NCI-H748 (cell line): ENCODE data around the gene TMPRSS2.
"Not testable (repeated sequence)": the region's sequence is repeated elsewhere in the genome, so short reads cannot be mapped to it uniquely, and the experiment has no call there.

Source experiments
- DNase-seq: peaks from one replicate; lab custom pipeline; 2025; ENCODE audit not compliant: unreplicated experiment; lab: John Stamatoyannopoulos, UW

The TMPRSS2 gene

DNA sequence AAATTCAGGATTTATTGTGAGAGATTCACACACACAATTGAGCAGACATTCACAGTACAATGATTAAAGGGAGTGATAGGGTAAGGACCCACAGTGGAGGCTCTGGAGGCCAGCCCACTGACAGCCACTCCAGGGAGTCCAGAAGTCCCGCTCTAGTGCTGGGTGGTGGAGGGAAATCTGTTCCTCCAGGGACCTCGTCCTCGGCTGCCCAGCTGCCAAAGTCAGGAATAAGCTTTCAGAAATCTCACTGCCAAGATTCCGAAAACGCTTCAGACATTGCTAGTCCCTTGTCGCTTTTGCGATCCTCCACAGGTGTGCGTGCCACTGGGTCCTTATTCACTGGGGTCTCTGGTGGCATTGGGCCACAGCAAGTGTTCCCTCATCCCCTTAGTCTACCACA lies 79.6 kb downstream of the TMPRSS2 start:
- no peak for DNase-seq

DNA sequence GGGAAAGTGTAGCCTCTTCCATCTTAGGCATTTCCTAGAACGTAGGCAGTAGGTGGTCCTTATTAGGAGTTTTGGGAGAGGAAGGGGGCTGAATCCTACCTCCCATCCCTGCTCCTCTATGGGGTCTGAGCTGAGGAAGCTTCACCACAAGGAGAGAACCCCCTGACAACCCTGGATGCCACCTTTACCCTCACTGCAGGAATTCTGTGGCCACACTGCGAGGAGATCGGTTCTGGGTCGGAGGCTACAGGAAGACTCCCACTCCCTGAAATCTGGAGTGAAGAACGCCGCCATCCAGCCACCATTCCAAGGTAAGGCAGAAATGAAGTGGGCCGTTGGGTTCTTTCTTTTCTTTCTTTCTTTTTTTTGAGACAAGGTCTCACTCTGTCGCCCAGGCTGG lies 80.4 kb downstream of the TMPRSS2 start:
- DNase-seq, result no peak

DNA sequence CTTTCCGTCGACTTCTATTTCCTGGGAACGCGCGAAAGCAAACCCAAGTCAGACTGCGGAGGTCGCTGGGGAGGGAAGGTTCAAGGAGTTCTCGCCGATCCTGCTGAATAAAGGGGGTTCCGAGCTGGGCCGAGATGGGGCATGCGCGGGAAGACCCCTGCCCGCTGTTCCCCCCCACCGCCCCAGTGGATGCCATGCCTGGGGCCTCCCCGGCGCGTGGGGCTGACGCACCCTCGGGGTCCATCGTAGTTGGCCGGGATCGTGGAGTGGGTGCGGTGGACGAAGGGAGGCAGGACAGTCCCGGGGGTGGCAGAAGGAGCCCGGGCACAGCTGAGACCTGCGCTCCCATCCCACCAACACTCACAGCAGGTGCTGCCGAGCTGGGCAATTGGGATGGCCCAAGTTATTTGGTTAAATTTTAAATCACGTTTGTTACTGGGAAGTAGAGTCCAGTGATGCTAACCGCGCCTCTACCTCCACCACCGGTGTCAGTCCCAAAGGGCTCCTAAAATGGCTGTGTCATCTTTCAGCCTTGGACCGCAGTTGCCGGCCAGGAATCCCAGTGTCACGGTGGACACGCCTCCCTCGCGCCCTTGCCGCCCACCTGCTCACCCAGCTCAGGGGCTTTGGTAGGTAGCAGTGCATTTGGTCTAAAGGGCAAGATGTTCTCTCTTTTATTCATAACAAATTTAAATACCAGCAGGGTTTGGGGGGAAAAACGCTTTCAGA lies 81.1 kb downstream of the TMPRSS2 start:
- no peak for DNase-seq

DNA sequence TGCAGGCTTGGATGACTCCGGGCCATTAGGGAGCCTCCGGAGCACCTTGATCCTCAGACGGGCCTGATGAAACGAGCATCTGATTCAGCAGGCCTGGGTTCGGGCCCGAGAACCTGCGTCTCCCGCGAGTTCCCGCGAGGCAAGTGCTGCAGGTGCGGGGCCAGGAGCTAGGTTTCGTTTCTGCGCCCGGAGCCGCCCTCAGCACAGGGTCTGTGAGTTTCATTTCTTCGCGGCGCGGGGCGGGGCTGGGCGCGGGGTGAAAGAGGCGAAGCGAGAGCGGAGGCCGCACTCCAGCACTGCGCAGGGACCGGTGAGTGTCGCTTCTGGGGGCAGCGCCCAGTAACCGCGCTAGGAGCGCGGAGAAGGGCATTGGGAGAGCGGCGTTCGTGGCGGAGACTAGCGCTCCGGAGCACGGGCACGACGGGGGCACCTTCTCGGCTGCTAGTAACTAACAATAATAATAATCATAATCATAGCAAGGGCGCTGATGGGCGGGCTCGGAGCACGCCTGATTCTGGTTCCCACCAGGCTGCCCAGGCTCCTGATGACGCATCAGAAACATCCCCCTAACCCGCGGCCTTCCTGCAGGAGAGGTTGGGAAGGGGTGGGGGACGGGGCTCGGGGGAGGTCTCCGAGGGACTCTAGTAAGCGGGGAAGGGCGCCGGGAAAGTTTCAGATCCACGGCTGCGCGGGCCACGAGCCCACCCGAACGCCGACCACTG lies 81.8 kb downstream of the TMPRSS2 start, which contains the start of gene MX1:
Gene MX1 (plus strand): TSS at position 286 of the 722 bp plus-strand sequence. CDS start 5,832 bp downstream, outside the sequence.
- DNase-seq, result no peak

DNA sequence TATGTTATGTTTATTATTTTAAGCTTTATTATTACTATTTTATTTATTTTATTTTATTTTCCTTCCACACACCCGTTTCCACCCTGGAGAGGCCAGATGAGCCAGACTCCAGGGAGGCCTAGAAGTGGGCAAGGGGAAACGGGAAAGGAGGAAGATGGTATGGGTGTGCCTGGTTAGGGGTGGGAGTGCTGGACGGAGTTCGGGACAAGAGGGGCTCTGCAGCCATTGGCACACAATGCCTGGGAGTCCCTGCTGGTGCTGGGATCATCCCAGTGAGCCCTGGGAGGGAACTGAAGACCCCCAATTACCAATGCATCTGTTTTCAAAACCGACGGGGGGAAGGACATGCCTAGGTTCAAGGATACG lies 82.4 kb downstream of the TMPRSS2 start:
- no peak for DNase-seq

DNA sequence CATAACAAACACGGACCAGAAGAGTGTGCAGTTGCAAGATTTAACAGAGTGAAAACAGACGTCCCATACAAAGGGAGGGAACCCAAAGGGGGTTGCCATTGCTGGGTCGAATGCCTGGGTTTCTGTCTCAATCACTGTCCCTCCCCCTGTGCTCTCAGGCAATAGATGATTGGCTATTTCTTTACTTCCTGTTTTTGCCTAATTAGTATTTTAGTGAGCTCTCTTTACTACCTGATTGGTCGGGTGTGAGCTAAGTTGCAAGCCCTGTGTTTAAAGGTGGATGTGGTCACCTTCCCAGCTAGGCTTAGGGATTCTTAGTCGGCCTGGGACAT lies 84.7 kb downstream of the TMPRSS2 start:
- not testable (repeated sequence) for DNase-seq

DNA sequence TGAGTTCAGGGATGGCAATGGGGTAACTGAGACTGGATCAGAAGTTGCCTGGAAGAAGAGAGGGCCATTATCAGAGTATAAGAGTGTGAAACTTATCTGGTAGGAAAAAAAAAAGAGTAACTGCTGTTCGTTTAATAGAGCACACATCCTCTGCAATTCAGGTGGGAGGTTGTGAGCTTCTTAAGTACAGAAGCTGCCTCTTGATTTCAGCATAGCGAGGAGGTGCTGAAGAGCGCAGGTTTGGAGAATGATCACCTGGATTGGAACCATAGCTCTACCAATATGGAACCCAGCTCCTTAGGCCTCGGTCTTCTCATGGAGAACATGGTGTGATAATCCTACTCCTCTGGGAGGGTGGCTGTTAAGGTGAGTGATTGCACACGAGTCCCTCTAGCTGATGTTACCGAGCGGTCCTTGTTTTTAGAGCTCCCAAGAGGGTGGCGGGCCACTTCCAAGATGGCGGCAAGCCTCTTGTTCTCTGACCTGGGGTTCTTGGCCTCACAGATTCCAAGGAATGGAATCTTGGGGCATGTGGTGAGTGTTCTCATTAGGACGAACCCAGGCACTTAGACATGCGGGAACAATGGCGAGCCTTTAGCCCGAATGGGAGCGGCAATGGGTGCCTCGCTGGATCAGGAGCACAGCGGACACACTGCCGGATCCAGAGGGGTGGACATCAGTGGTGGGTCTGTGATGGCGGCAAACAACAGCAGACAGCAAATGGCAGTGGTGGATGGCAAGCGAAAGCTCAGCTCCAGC lies 85.2 kb downstream of the TMPRSS2 start:
- no peak for DNase-seq

DNA sequence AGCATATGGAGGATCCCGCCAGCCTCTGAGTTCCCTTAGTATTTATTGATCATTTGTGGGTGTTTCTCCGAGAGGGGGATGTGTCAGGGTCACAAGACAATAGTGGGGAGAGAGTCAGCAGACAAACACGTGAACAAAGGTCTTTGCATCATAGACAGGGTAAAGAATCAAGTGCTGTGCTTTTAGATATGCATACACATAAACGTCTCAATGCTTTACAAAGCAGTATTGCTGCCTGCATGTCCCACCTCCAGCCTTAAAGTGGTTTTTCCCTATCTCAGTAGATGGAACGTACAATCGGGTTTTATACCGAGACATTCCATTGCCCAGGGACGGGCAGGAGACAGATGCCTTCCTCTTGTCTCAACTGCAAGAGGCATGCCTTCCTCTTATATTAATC lies 87.0 kb downstream of the TMPRSS2 start:
- DNase-seq, result not testable (repeated sequence)

DNA sequence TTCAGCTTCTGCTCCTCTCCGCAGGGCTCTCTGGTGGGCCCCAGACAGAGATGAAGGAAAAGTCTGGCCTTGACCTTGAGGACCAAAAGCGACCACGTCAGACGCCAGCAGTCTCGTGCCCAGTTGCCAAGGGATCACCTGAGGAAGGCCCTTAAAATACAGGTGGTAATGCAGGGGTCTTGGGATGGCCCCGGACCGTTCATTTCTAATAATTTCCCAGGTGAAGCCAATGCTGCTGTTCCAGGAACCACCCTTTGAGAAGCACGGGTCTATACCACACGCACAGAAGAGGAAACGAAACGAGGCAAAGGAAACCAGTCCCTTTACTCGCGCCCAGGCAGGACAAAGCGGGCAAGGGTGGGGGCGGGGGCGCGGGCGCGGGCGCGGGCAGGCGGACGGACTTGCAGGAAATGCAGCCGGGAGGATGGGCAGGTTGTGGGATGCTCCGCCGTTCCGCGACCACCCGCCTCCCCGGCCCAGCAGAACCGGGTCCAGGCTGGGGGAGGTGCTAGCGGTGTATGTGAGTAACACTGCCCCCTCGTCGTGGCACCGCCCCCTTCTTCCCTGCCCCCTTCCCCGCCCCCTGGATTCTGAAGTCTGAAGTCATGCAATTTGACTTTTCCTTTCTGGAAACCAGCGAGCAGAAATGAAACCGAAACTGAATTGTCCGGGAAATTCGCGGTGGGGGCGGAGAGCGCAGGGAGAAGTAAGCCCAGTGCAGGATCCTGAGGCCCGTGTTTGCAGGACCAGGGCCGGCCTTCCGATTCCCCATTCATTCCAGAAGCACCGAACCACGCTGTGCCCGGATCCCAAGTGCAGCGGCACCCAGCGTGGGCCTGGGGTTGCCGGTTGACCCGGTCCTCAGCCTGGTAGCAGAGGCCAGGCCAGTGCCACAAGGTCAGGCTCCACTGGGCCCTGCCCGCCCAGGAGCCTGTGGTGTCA lies 87.8 kb downstream of the TMPRSS2 start:
- peak; percentile 69 for DNase-seq

DNA sequence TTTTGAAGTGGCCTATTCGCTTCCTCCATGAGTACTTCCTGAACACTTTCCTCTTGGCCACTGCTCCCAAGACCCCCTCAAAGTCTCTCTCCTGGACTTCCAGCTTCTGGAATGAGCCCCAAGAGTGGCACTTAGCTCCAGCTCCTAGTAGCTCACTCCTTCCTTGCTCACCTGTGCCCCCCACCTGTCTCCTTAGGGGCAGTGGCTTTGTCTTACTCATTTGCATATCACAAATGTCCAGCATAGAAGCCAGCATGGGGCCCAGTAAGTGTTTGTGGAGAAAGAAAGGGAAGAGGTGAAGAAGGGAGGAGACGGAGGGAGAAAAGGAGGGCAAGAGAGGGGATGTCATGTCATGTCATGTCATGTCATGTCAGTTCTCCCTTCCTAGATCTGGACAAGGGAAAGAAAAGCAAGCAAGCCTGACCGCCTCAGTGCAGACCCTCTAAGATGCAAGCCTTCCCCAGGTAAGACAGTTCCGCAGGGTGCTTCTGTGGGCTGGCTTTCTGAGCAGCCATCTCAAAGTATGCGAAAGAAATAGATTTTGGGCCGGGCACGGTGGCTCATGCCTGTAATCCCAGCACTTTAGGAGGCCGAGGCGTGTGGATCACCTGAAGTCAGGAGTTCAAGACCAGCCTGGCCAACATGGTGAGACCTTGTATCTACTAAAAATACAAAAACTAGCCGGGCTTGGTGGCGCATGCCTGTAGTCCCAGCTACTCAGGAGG lies 88.8 kb downstream of the TMPRSS2 start:
- DNase-seq, result no peak

DNA sequence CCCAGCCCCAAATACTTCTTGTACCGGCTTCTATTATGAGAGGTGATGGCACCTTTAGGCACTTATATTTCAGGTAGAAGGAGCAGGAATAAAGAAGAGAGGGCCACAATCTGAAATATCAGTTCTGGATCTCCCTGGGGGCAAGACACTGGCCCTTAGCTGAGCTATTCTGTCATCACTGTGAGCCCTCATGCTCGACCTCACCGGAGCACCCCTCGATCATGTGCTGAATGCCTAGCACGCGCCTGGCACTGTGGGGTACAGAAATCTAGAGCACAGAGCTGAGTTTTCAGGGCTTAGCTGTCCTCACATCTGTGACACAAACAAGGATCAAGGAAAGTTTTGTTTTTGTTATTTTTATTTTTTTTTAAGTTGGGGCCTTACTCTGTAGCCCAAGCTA lies 89.6 kb downstream of the TMPRSS2 start:
- DNase-seq, result no peak

DNA sequence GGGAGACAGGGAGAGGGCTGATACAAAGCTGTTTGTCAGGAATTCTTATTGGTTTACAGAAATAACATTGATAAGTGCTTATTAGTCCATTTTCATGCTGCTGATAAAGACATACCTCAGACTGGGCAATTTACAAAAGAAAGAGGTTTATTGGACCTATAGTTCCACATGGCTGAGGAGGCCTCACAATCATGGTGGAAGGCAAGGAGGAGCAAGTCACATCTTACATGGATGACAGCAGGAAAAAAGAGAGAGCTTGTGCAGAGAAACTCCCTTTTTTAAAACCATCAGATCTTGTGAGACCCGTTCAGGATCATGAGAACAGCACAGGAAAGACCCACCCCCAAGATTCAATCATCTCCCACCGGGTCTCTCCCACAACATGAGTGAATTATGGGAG lies 90.5 kb downstream of the TMPRSS2 start:
- DNase-seq, result not testable (repeated sequence)
